AG04450 (cell line): ENCODE results near the gene NCDN. TPM values are rescaled to one million over a fixed set of nuclear protein-coding genes. Genes with fewer than 3 reads are reported as not detected.

ENCODE experiments used
- CTCF ChIA-PET: fragments of 300-600, 350-600 bp; formaldehyde crosslinking; extraction: SDS; loops from one replicate; lab custom pipeline; 2022; ENCODE audit warnings: antibody characterized with exemption, inconsistent platforms; lab: Charles Lee
- POLR2A ChIA-PET: fragments of 350-600 bp; formaldehyde crosslinking; extraction: SDS; loops from one replicate; lab custom pipeline; 2021; ENCODE audit warnings: antibody characterized with exemption, inconsistent platforms; lab: Yijun Ruan, JAX
- DNase-seq: peaks from one replicate; pipeline ENCODE4 v3.0.0-alpha.2; 2011; ENCODE audit warnings: low read depth, low spot score
- H3K27ac ChIP-seq: one replicate; pipeline ENCODE4 v1.5.1; 2012; ENCODE audit warnings: low read depth, low read length, control low read depth
- H3K27me3 ChIP-seq: one replicate; pipeline ENCODE4 v1.6.0; 2012; ENCODE audit warnings: low read length; ENCODE audit not compliant: control insufficient read depth, insufficient read depth
- H3K4me3 ChIP-seq: 2 replicates; pipeline ENCODE4 v1.5.1; 2011; ENCODE audit warnings: mild to moderate bottlenecking, low read depth, low read length, control low read depth
- H3K9me3 ChIP-seq: 2 replicates; pipeline ENCODE4 v1.5.1; 2012; ENCODE audit warnings: low read length; ENCODE audit not compliant: control insufficient read depth, insufficient read depth
- CTCF ChIP-seq: IDR thresholded peaks from 2 replicates; pipeline ENCODE4 v1.5.1; 2011; ENCODE audit warnings: low read depth, low read length, control low read depth, inconsistent platforms
- polyA plus RNA-seq: library from polyadenylated mRNA; depleted of rRNA; stranded (reverse); fragments of >200 nt; gene quantifications from 2 replicates; pipeline ENCODE4 v1.2.3, GENCODE V29; 2011

NCDN gene
- polyA plus RNA-seq, 1 experiment, result 16.7 TPM

- H3K9me3 ChIP-seq, result peaks cover 4% of the 10 kb centered on the region; the same call in 1 of the 2 replicates
- H3K4me3 ChIP-seq, result peak overlapping the region; percentile 96
- POLR2A ChIA-PET, result interaction anchor here (0.6 to 0.7 kb wide), 3 partner anchors 14 to 590 kb away, joined by 3 to 4 read pairs (median 4); no protein-coding TSS in a partner anchor
- no peak overlapping the region for H3K27ac ChIP-seq
- CTCF ChIA-PET, result interaction anchor here (1.3 to 5.3 kb wide), 4 partner anchors 9 to 156 kb away, joined by 3 to 57 read pairs (median 8); no protein-coding TSS in a partner anchor
- DNase-seq, result no peak
- no peaks in the 10 kb centered on the region for H3K27me3 ChIP-seq
- TF ChIP-seq CTCF, result no peak
Measured at GRCh38 chr1:35559317-35559944, 1.8 kb downstream of the NCDN start.

GRCh38 chr1:35560256-35561225 lies 2.9 kb downstream of the NCDN start:
- H3K4me3 ChIP-seq, result 0 out of 2 replicates have a peak overlapping the region, but pooled peaks have one; percentile 7
- ChIA-PET CTCF (interaction anchor here (1.4 to 5.3 kb wide), 4 partner anchors 8 to 166 kb away, joined by 4 to 57 read pairs (median 9); no protein-coding TSS in a partner anchor), POLR2A (no interaction called here)
- DNase-seq, result no peak
- no peaks in the 10 kb centered on the region for H3K27me3 ChIP-seq
- no peak for TF ChIP-seq CTCF
- peaks cover 4% of the 10 kb centered on the region; the same call in 1 of the 2 replicates for H3K9me3 ChIP-seq
- no peak overlapping the region for H3K27ac ChIP-seq

- Histone ChIP-seq H3K27me3 (no peaks in the 10 kb centered on the region), H3K27ac (no peak overlapping the region), H3K4me3 (no peak overlapping the region), H3K9me3 (peaks cover 4% of the 10 kb centered on the region; the same call in 1 of the 2 replicates)
- no peak for TF ChIP-seq CTCF
- ChIA-PET POLR2A (no interaction called here), CTCF (interaction anchor here (0.8 to 5.3 kb wide), 4 partner anchors 7 to 165 kb away, joined by 4 to 57 read pairs (median 9); no protein-coding TSS in a partner anchor)
- DNase-seq, result no peak
Measured at GRCh38 chr1:35561297-35561971, 3.8 kb downstream of the NCDN start.

- POLR2A ChIA-PET, result no interaction called here
- no peak for DNase-seq
- Histone ChIP-seq H3K27ac (no peak overlapping the region), H3K27me3 (no peaks in the 10 kb centered on the region), H3K4me3 (no peak overlapping the region), H3K9me3 (no peaks in the 10 kb centered on the region; the same call in 1 of the 2 replicates)
- no peak for TF ChIP-seq CTCF
- CTCF ChIA-PET, result interaction anchor here (0.5 to 5.3 kb wide), 4 partner anchors 111 to 165 kb away, joined by 4 to 57 read pairs (median 5); no protein-coding TSS in a partner anchor
Measured at GRCh38 chr1:35561972-35562680, 4.5 kb downstream of the NCDN start.
